ENCODE measurements around the gene HYAL3.
A peak's percentile ranks its signal among the peaks of the same experiment; 100 is the strongest.
"Not testable (repeated sequence)": the region's sequence is repeated elsewhere in the genome, so short reads cannot be mapped to it uniquely, and the experiment has no call there.

HYAL3 gene

GRCh38 chr3:50270422-50271224, 28.6 kb downstream of the HYAL3 start:
- DNase-seq (ENCODE audit: low spot score), result no peak

GRCh38 chr3:50269977-50270413, 29.2 kb downstream of the HYAL3 start:
- DNase-seq (ENCODE audit: low spot score), result peak; percentile 70

GRCh38 chr3:50269460-50269859, 29.7 kb downstream of the HYAL3 start:
- no peak for DNase-seq (ENCODE audit: low spot score)

- peak; percentile 79 for DNase-seq (ENCODE audit: low spot score)
These were observed 30.3 kb downstream of the HYAL3 start, which contains the start of gene SEMA3B for GRCh38 chr3:50268703-50269451. Gene SEMA3B, plus strand, starts transcription at chr3:50269147. Its CDS starts 94 bp downstream, at chr3:50269241.

- DNase-seq (ENCODE audit: low spot score), result no peak
These were observed 30.9 kb downstream of the HYAL3 start for GRCh38 chr3:50268276-50268675.

GRCh38 chr3:50267280-50267913, 31.8 kb downstream of the HYAL3 start:
- peak; percentile 79 for DNase-seq (ENCODE audit: low spot score)

- DNase-seq (ENCODE audit: low spot score), result no peak
These were observed 32.4 kb downstream of the HYAL3 start for GRCh38 chr3:50266836-50267235.

- no peak for DNase-seq (ENCODE audit: low spot score)
These were observed 33.2 kb downstream of the HYAL3 start for GRCh38 chr3:50266017-50266416.

GRCh38 chr3:50265571-50265970, 33.6 kb downstream of the HYAL3 start:
- DNase-seq (ENCODE audit: low spot score), result no peak

GRCh38 chr3:50264964-50265485, 34.2 kb downstream of the HYAL3 start:
- no peak for DNase-seq (ENCODE audit: low spot score)

- DNase-seq (ENCODE audit: low spot score), result peak; percentile 94
These were observed 34.7 kb downstream of the HYAL3 start for GRCh38 chr3:50264383-50264963.

GRCh38 chr3:50263478-50264382, 35.5 kb downstream of the HYAL3 start:
- no peak for DNase-seq (ENCODE audit: low spot score)

- DNase-seq (ENCODE audit: low spot score), result no peak
These were observed 36.4 kb downstream of the HYAL3 start for GRCh38 chr3:50262778-50263177.

GRCh38 chr3:50262200-50262599, 37.0 kb downstream of the HYAL3 start:
- not testable (repeated sequence) for DNase-seq (ENCODE audit: low spot score)

GRCh38 chr3:50261505-50261904, 37.7 kb downstream of the HYAL3 start:
- DNase-seq (ENCODE audit: low spot score), result no peak

GRCh38 chr3:50260942-50261441, 38.2 kb downstream of the HYAL3 start:
- no peak for DNase-seq (ENCODE audit: low spot score)

GRCh38 chr3:50260027-50260941, 38.9 kb downstream of the HYAL3 start:
- peak; percentile 97 for DNase-seq (ENCODE audit: low spot score)

GRCh38 chr3:50259432-50260026, 39.7 kb downstream of the HYAL3 start:
- no peak for DNase-seq (ENCODE audit: low spot score)

- no peak for DNase-seq (ENCODE audit: low spot score)
These were observed 40.2 kb downstream of the HYAL3 start for GRCh38 chr3:50258979-50259378.
